Keratinocyte (primary cell): Measurements from ENCODE around the gene SYT11. TPM values are rescaled to one million over a fixed set of nuclear protein-coding genes. Genes with fewer than 3 reads are reported as not detected.

ENCODE experiments used
- DNase-seq: peaks from one replicate; pipeline ENCODE4 v3.0.0-alpha.2; 2011; ENCODE audit warnings: low read depth, missing footprints, low spot score
- FAIRE-seq: peaks from 2 replicates; lab custom pipeline; 2011; peaks lifted over from hg19 to GRCh38; lab: Jason Lieb, UNC
- H2AFZ ChIP-seq: 2 replicates; pipeline ENCODE4 v1.6.0; 2012; ENCODE audit warnings: low read length, control low read depth, inconsistent platforms; ENCODE audit not compliant: control insufficient read depth
- H3K27ac ChIP-seq: 2 replicates; pipeline ENCODE4 v1.5.1; 2011; ENCODE audit warnings: low read length; ENCODE audit not compliant: control insufficient read depth, insufficient read depth
- H3K27me3 ChIP-seq: 3 replicates; pipeline ENCODE4 v1.6.0; 2011; ENCODE audit warnings: low read length; ENCODE audit not compliant: control insufficient read depth, insufficient read depth; ENCODE audit errors: extremely low read depth
- H3K36me3 ChIP-seq, 2 experiments: 2 replicates in 1 of 2; 3 replicates in 1 of 2; pipeline ENCODE4 v1.5.1; 2011; ENCODE audit warnings: low read length in 2 of 2, mild to moderate bottlenecking in 1 of 2; ENCODE audit not compliant: control insufficient read depth in 2 of 2, insufficient read depth in 2 of 2; ENCODE audit errors: extremely low read depth in 1 of 2
- H3K4me1 ChIP-seq: 3 replicates; pipeline ENCODE4 v1.5.1; 2011; ENCODE audit warnings: low read length; ENCODE audit not compliant: control insufficient read depth, insufficient read depth; ENCODE audit errors: extremely low read depth
- H3K4me2 ChIP-seq: 3 replicates; pipeline ENCODE4 v1.6.0; 2011; ENCODE audit warnings: low read depth, low read length; ENCODE audit not compliant: control insufficient read depth, insufficient read depth; ENCODE audit errors: extremely low read depth
- H3K4me3 ChIP-seq, 3 experiments: fragments of 200-600 bp in 1 of 3; sonication (generic) in 1 of 3; 2 replicates in 2 of 3; 3 replicates in 1 of 3; pipeline ENCODE4 v1.5.1; 2011 to 2016; ENCODE audit warnings: low read length in 3 of 3, mild to moderate bottlenecking in 3 of 3, control low read depth in 2 of 3, inconsistent platforms in 1 of 3, low read depth in 1 of 3, mixed read lengths in 1 of 3, mixed run types in 1 of 3, moderate library complexity in 1 of 3; ENCODE audit not compliant: control insufficient read depth in 2 of 3, insufficient read depth in 2 of 3; ENCODE audit errors: extremely low read depth in 1 of 3
- H3K79me2 ChIP-seq: 2 replicates; pipeline ENCODE4 v1.6.0; 2012; ENCODE audit warnings: low read length; ENCODE audit not compliant: control insufficient read depth, insufficient read depth
- H3K9ac ChIP-seq: 3 replicates; pipeline ENCODE4 v1.6.0; 2011; ENCODE audit warnings: low read length; ENCODE audit not compliant: control insufficient read depth, insufficient read depth; ENCODE audit errors: extremely low read depth
- H3K9me1 ChIP-seq: 3 replicates; pipeline ENCODE4 v1.6.0; 2011; ENCODE audit warnings: low read length; ENCODE audit not compliant: control insufficient read depth, insufficient read depth; ENCODE audit errors: extremely low read depth
- H3K9me3 ChIP-seq: 2 replicates; pipeline ENCODE4 v1.5.1; 2012; ENCODE audit warnings: low read depth, low read length; ENCODE audit not compliant: control insufficient read depth
- H4K20me1 ChIP-seq: 3 replicates; pipeline ENCODE4 v1.6.0; 2011; ENCODE audit warnings: low read length; ENCODE audit not compliant: control insufficient read depth, insufficient read depth; ENCODE audit errors: extremely low read depth
- CTCF ChIP-seq, 3 experiments: IDR thresholded peaks in 1 of 3; conservative IDR thresholded peaks in 1 of 3; optimal IDR thresholded peaks in 1 of 3; 2 replicates in 2 of 3; 3 replicates in 1 of 3; pipeline versions ENCODE3 to v1.5.1; 2011; ENCODE audit warnings: low read length in 3 of 3, mild to moderate bottlenecking in 3 of 3, moderate library complexity in 2 of 3, control low read depth in 1 of 3, inconsistent platforms in 1 of 3; ENCODE audit not compliant: insufficient read depth in 2 of 3; ENCODE audit errors: extremely low read depth in 1 of 3
- EZH2 ChIP-seq: IDR thresholded peaks from one replicate; pipeline ENCODE4 v1.6.1; 2012; ENCODE audit warnings: inconsistent platforms, mild to moderate bottlenecking, low read length, moderate library complexity
- dilution Hi-C: fragments of 300-500 bp; cut with MboI; formaldehyde crosslinking; loops from one replicate; pipeline ENCODE4 v1.7.0; 2020; ENCODE audit warnings: low sequenced_read_pairs; ENCODE audit not compliant: extremely low pct_ligation_motif_present
- polyA plus RNA-seq, 5 experiments: library from polyadenylated mRNA; depleted of rRNA in 3 of 5; stranded (reverse) in 3 of 5; stranded (forward) in 1 of 5; unstranded in 1 of 5; fragments of >200 nt; gene quantifications; 1 replicate in 1 of 5; 2 replicates in 3 of 5; 3 replicates in 1 of 5; pipeline versions ENCODE4 v1.2.1 to v1.2.3, GENCODE V29; 2011 to 2012; ENCODE audit warnings: missing spikeins in 2 of 5, low read depth in 1 of 5, low replicate concordance in 1 of 5

The SYT11 gene
- polyA plus RNA-seq, 1 donor (not counting 4 experiments of a cell fraction or from before 2014, with no cell fraction given) = 0.08 TPM

GRCh38 chr1:155912056-155912536, 52.7 kb downstream of the SYT11 start:
- peaks cover 7% of the 10 kb centered on the region for H3K79me2 ChIP-seq
- H3K4me1 ChIP-seq = peaks cover 18% of the 10 kb centered on the region
- no peak for FAIRE-seq
- H3K4me2 ChIP-seq = peak overlapping the region; percentile 95
- H2AFZ ChIP-seq = no peak overlapping the region
- no peak overlapping the region for H3K9ac ChIP-seq
- peak overlapping the region; percentile 70 for H3K27ac ChIP-seq
- dilution Hi-C loops = no loop called here
- no peaks in the 10 kb centered on the region for H3K27me3 ChIP-seq
- no peaks in the 10 kb centered on the region for H3K9me3 ChIP-seq
- H4K20me1 ChIP-seq = no peaks in the 10 kb centered on the region
- no peak for DNase-seq
- no peaks in the 10 kb centered on the region for H3K9me1 ChIP-seq
- TF ChIP-seq EZH2 (no peak), CTCF (optimal IDR thresholded peaks at IDR 0.05 in 1 of 3, IDR thresholded peaks at IDR 0.05 in 1 of 3, conservative IDR thresholded peaks at IDR 0.05 in 1 of 3; ENCODE audit: extremely low read depth in 1 of 3, insufficient read depth in 2 of 3, low read length in 3 of 3) (no peak)
- H3K36me3 ChIP-seq = peaks cover 10 to 17% of the 10 kb centered on the region in 2 experiments
- no peak overlapping the region for H3K4me3 ChIP-seq

GRCh38 chr1:155913969-155914757, 54.8 kb downstream of the SYT11 start:
- Histone ChIP-seq H3K36me3 (peaks cover 15 to 30% of the 10 kb centered on the region in 2 experiments), H4K20me1 (no peaks in the 10 kb centered on the region), H3K9me3 (no peaks in the 10 kb centered on the region), H3K79me2 (peaks cover 4% of the 10 kb centered on the region), H3K9me1 (no peaks in the 10 kb centered on the region), H2AFZ (no peak overlapping the region), H3K4me3 (no peak overlapping the region), H3K4me2 (no peak overlapping the region), H3K27ac (no peak overlapping the region), H3K4me1 (peaks cover 18% of the 10 kb centered on the region), H3K9ac (no peak overlapping the region), H3K27me3 (no peaks in the 10 kb centered on the region)
- no peak for DNase-seq
- FAIRE-seq = no peak
- dilution Hi-C loops = no loop called here
- TF ChIP-seq CTCF (optimal IDR thresholded peaks at IDR 0.05 in 1 of 3, IDR thresholded peaks at IDR 0.05 in 1 of 3, conservative IDR thresholded peaks at IDR 0.05 in 1 of 3; ENCODE audit: extremely low read depth in 1 of 3, insufficient read depth in 2 of 3, low read length in 3 of 3) (no peak), EZH2 (no peak)
